Bronchial epithelial cell (primary cell): ENCODE results near the gene MAGEB1. TPM values are rescaled to one million over a fixed set of nuclear protein-coding genes. Genes with fewer than 3 reads are reported as not detected.

Experiments
- DNase-seq: peaks from one replicate; pipeline ENCODE4 v3.0.0-alpha.2; 2010; ENCODE audit warnings: low read depth
- FAIRE-seq: peaks from 2 replicates; lab custom pipeline; 2011; peaks lifted over from hg19 to GRCh38; lab: Jason Lieb, UNC
- H3K27me3 ChIP-seq: 2 replicates; pipeline ENCODE4 v1.5.1; 2011; ENCODE audit warnings: low read length; ENCODE audit not compliant: control insufficient read depth, insufficient read depth
- H3K36me3 ChIP-seq: 2 replicates; pipeline ENCODE4 v1.5.1; 2011; ENCODE audit warnings: low read length; ENCODE audit not compliant: control insufficient read depth, insufficient read depth
- H3K4me3 ChIP-seq: 2 replicates; pipeline ENCODE4 v1.5.1; 2011; ENCODE audit warnings: mild to moderate bottlenecking, low read depth, low read length, control low read depth
- total RNA-seq: library from RNA; depleted of rRNA; stranded (reverse); fragments of >200 nt; gene quantifications from 2 replicates; pipeline ENCODE4 v1.2.1, GENCODE V29; 2014
- TF ChIP-seq, protein P1 (sequence below): IDR thresholded peaks from 2 replicates; pipeline ENCODE4 v1.5.1; 2011; ENCODE audit warnings: mild to moderate bottlenecking, moderate library complexity, low read length, control low read depth, inconsistent platforms; ENCODE audit not compliant: insufficient read depth, severe bottlenecking

MAGEB1 gene
- total RNA-seq, 1 donor from 2014 or later: not detected

DNA sequence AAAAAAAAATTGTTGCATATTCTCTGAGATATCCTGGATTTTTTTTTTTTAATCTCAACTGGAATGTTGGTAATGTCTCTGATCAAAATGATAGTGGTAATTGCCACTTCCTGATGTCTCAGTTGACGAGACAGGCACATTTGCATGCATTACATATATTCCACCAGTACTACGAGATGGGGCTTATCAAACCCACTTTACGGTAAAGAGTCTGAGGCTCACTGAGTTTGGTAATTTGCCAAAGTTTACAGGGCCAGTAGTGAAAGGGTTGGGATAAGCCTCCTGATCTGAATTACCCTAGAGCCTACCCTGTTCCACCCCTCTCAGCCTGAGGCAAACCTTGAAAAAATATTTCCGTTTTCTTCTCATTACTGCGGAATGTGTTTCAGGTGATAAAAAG, 26.3 kb upstream of the MAGEB1 start:
- DNase-seq (no peak), FAIRE-seq (no peak)
- no peaks in the 10 kb centered on the region for H3K36me3 ChIP-seq
- TF ChIP-seq, protein P1, sequence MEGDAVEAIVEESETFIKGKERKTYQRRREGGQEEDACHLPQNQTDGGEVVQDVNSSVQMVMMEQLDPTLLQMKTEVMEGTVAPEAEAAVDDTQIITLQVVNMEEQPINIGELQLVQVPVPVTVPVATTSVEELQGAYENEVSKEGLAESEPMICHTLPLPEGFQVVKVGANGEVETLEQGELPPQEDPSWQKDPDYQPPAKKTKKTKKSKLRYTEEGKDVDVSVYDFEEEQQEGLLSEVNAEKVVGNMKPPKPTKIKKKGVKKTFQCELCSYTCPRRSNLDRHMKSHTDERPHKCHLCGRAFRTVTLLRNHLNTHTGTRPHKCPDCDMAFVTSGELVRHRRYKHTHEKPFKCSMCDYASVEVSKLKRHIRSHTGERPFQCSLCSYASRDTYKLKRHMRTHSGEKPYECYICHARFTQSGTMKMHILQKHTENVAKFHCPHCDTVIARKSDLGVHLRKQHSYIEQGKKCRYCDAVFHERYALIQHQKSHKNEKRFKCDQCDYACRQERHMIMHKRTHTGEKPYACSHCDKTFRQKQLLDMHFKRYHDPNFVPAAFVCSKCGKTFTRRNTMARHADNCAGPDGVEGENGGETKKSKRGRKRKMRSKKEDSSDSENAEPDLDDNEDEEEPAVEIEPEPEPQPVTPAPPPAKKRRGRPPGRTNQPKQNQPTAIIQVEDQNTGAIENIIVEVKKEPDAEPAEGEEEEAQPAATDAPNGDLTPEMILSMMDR: no peak
- H3K4me3 ChIP-seq: no peak overlapping the region
- H3K27me3 ChIP-seq: no peaks in the 10 kb centered on the region

- DNase-seq (no peak), FAIRE-seq (no peak)
- TF ChIP-seq, protein P1: no peak
- no peak overlapping the region for H3K4me3 ChIP-seq
- H3K27me3 ChIP-seq: no peaks in the 10 kb centered on the region
- H3K36me3 ChIP-seq: no peaks in the 10 kb centered on the region
These were observed 22.4 kb upstream of the MAGEB1 start for GRCh38 chrX:30224536-30224935.

DNA sequence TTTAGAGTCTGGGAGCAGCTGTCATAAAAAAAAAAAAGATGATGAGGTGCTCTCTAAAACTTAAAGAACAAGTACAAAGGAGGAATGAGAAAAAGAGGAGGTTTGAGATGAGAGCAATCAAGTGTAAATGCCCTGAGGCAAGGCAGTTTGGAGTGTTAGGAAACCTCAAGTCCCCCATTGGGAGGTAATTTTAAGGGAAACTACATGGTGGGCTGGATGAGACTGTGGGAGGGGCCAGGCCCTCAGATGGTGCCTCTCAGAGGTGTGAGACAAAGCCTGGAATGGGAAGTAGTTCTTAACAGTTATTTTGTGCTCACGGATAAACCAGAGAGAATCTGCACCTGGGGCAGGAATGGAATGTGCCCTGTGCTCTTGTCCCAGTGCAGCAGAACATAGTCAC, 18.4 kb upstream of the MAGEB1 start:
- TF ChIP-seq, protein P1: no peak
- no peak for DNase-seq
- H3K27me3 ChIP-seq: no peaks in the 10 kb centered on the region
- no peak overlapping the region for H3K4me3 ChIP-seq
- no peaks in the 10 kb centered on the region for H3K36me3 ChIP-seq
- FAIRE-seq: no peak

- TF ChIP-seq, protein P1: no peak
- no peaks in the 10 kb centered on the region for H3K36me3 ChIP-seq
- DNase-seq: no peak
- H3K4me3 ChIP-seq: no peak within 1 kb of the TSS
- no peaks in the 10 kb centered on the region for H3K27me3 ChIP-seq
- no peak for FAIRE-seq
These were observed 16.6 kb upstream of the MAGEB1 start, which contains the start of gene MAGEB3 for GRCh38 chrX:30230395-30230794. TSS of gene MAGEB3 (plus strand) at chrX:30230657. CDS start at chrX:30235925, 5,268 bp downstream.

GRCh38 chrX:30241724-30242415, 5.1 kb upstream of the MAGEB1 start, which contains the start of gene MAGEB4:
TSS of gene MAGEB4 (plus strand) at chrX:30242000. CDS start at chrX:30242136, 136 bp downstream.
- TF ChIP-seq, protein P1: no peak
- DNase-seq (no peak), FAIRE-seq (no peak)

GRCh38 chrX:30248854-30249253, 1.9 kb downstream of the MAGEB1 start:
- Histone ChIP-seq H3K36me3 (no peaks in the 10 kb centered on the region), H3K4me3 (no peak overlapping the region), H3K27me3 (no peaks in the 10 kb centered on the region)
- DNase-seq: no peak
- TF ChIP-seq, protein P1: no peak
- no peak for FAIRE-seq

More at GRCh38 chrX:30241724-30242415, 5.1 kb upstream of the MAGEB1 start, which contains the start of gene MAGEB4:
- Histone ChIP-seq H3K36me3 (no peaks in the 10 kb centered on the region), H3K27me3 (no peaks in the 10 kb centered on the region), H3K4me3 (no peak within 1 kb of the TSS)
